Measurements from ENCODE around the gene CAB39L. TPM values are rescaled to one million over a fixed set of nuclear protein-coding genes. Genes with fewer than 3 reads are reported as not detected.
A peak's percentile ranks its signal among the peaks of the same experiment; 100 is the strongest.
"Not testable (repeated sequence)": the region's sequence is repeated elsewhere in the genome, so short reads cannot be mapped to it uniquely, and the experiment has no call there.

Gene CAB39L
- total RNA-seq, 2 experiments from 2014 or later = 3.8 to 4.5 TPM

- H3K27ac Mint-ChIP-seq = peak overlapping the region; percentile 61
- peak; percentile 78 for DNase-seq
- no peaks in the 10 kb centered on the region for H3K27me3 Mint-ChIP-seq (ENCODE audit: low read depth)
- no peaks in the 10 kb centered on the region for H3K9me3 Mint-ChIP-seq
- CTCF ChIA-PET = interaction anchor here (0.7 to 4.0 kb wide), 13 partner anchors 9 to 838 kb away, joined by 3 to 31 read pairs (median 4); partner anchors contain the start of gene SETDB2
- peaks cover 11% of the 10 kb centered on the region for H3K4me1 Mint-ChIP-seq (ENCODE audit: low read depth)
- intact Hi-C loops (cut with micrococcal nuclease) = loop anchor here (1.0 to 5.0 kb wide), 9 partner anchors 121 to 1770 kb away; partner anchors contain the start of genes KPNA3 and PHF11
- H3K4me3 Mint-ChIP-seq = peak overlapping the region; percentile 68
- H3K36me3 Mint-ChIP-seq (ENCODE audit: low read depth) = no peaks in the 10 kb centered on the region
These were observed 142.9 kb downstream of the CAB39L start for GRCh38 chr13:49300739-49301589.

DNA sequence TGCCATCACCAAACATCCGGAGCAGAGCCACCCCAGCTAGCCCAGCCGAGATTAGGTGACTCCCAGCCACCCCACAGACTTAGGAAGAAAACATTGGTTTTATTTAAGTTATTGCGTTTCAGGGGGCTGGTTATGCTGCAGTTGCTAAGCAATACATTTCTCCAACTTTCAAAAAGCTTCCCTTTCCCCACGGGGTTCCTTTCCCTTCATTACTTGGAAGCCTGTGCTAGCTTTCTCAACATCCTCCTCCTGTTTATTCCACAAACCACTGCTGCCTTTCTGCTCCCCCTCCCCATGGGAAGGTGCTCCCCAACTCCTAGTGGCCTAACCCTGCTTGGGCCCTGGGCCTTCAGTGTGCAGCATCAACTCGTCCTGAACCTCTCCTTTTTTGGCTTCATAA is 143.6 kb downstream of the CAB39L start:
- H3K4me3 Mint-ChIP-seq = no peak overlapping the region
- H3K4me1 Mint-ChIP-seq (ENCODE audit: low read depth) = peaks cover 11% of the 10 kb centered on the region
- no peaks in the 10 kb centered on the region for H3K36me3 Mint-ChIP-seq (ENCODE audit: low read depth)
- no peaks in the 10 kb centered on the region for H3K9me3 Mint-ChIP-seq
- DNase-seq = no peak
- no peak overlapping the region for H3K27ac Mint-ChIP-seq
- H3K27me3 Mint-ChIP-seq (ENCODE audit: low read depth) = no peaks in the 10 kb centered on the region
- CTCF ChIA-PET = interaction anchor here (0.8 to 4.0 kb wide), 11 partner anchors 9 to 312 kb away, joined by 3 to 31 read pairs (median 4); partner anchors contain the start of gene SETDB2
- intact Hi-C loops (cut with micrococcal nuclease) = loop anchor here (2.0 to 5.0 kb wide), 4 partner anchors 122 to 1771 kb away; partner anchors contain the start of gene KPNA3

DNA sequence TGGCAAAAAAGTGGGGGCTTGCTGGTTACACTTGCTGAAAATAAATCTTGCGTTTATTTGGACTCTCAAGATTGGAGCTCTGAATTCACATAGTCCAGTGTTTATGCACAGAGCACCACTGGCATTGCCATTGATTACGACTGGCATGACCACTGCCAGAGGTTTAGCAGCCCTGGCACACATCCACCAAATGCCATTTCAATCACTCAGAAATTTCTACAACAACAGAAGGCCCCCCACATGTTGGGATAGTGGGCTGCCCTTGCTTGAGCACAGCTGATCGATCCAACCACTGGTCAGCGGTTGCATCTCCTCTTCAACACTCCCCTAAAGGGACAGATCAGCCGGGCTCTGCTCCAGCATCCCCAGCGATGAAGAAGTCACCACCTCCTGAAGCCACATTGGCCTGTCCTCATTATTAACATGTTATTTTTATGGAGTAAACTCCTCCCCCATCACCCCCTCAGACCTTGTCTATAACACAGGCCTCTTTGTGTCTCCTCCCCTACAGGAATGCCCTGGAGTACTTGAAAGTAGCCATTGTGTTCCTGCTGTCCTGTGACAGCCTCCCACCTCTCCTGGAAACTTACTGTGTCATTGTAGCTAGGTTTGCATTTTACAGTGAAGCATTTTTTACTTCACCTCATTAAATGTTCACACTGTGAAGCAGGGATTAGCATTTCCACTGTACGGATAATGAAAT is 144.8 kb downstream of the CAB39L start:
- H3K27me3 Mint-ChIP-seq (ENCODE audit: low read depth) = no peaks in the 10 kb centered on the region
- no peak for DNase-seq
- H3K4me1 Mint-ChIP-seq (ENCODE audit: low read depth) = peaks cover 11% of the 10 kb centered on the region
- H3K9me3 Mint-ChIP-seq = no peaks in the 10 kb centered on the region
- no peaks in the 10 kb centered on the region for H3K36me3 Mint-ChIP-seq (ENCODE audit: low read depth)
- intact Hi-C loops (cut with micrococcal nuclease) = no loop called here
- H3K27ac Mint-ChIP-seq = no peak overlapping the region
- CTCF ChIA-PET = interaction anchor here (0.6 to 4.0 kb wide), 5 partner anchors 13 to 1856 kb away, joined by 3 to 31 read pairs (median 4); no protein-coding TSS in a partner anchor
- H3K4me3 Mint-ChIP-seq = no peak overlapping the region

- CTCF ChIA-PET = interaction anchor here (0.6 to 1.4 kb wide), 3 partner anchors 313 to 1856 kb away, joined by 3 to 4 read pairs (median 3); no protein-coding TSS in a partner anchor
- Mint-ChIP-seq H3K27ac (no peak overlapping the region), H3K9me3 (no peaks in the 10 kb centered on the region), H3K27me3 (ENCODE audit: low read depth) (no peaks in the 10 kb centered on the region), H3K4me1 (ENCODE audit: low read depth) (peaks cover 11% of the 10 kb centered on the region), H3K36me3 (ENCODE audit: low read depth) (no peaks in the 10 kb centered on the region), H3K4me3 (no peak overlapping the region)
- intact Hi-C loops (cut with micrococcal nuclease) = no loop called here
- DNase-seq = no peak
These were observed 145.4 kb downstream of the CAB39L start for GRCh38 chr13:49298416-49298815.

DNA sequence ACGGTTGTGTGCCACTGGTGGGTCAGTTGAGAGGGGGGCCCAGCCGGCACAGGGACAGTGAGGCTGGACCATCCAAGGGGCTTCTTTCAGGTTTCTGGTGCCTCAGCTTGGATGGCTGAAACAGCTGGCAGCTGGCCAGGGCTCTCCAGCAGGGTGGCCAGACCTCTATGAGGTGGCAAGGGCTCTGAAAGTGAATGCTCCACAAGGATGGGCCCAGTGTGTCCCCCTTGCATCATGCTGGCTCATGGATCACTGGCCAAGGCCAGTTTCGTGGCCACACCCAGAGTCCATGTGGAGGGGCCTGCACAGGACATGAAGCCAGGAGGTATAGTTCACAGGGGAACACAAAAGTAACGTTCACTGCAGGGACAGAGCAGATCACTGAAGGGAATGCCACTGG is 146.5 kb downstream of the CAB39L start:
- H3K36me3 Mint-ChIP-seq (ENCODE audit: low read depth) = peaks cover 2% of the 10 kb centered on the region
- H3K4me1 Mint-ChIP-seq (ENCODE audit: low read depth) = peaks cover 14% of the 10 kb centered on the region
- CTCF ChIA-PET = interaction anchor here (1.6 kb wide), 1 partner anchor 14 kb away, joined by 3 read pairs; no protein-coding TSS in a partner anchor
- intact Hi-C loops (cut with micrococcal nuclease) = no loop called here
- H3K4me3 Mint-ChIP-seq = no peak overlapping the region
- no peak overlapping the region for H3K27ac Mint-ChIP-seq
- H3K27me3 Mint-ChIP-seq (ENCODE audit: low read depth) = no peaks in the 10 kb centered on the region
- no peaks in the 10 kb centered on the region for H3K9me3 Mint-ChIP-seq
- no peak for DNase-seq

GRCh38 chr13:49296659-49297058 is 147.2 kb downstream of the CAB39L start:
- Mint-ChIP-seq H3K9me3 (no peaks in the 10 kb centered on the region), H3K27ac (no peak overlapping the region), H3K4me1 (ENCODE audit: low read depth) (peaks cover 8% of the 10 kb centered on the region), H3K36me3 (ENCODE audit: low read depth) (peaks cover 2% of the 10 kb centered on the region), H3K27me3 (ENCODE audit: low read depth) (no peaks in the 10 kb centered on the region), H3K4me3 (no peak overlapping the region)
- DNase-seq = no peak
- CTCF ChIA-PET = interaction anchor here (0.6 to 1.6 kb wide), 4 partner anchors 13 to 487 kb away, joined by 3 to 4 read pairs (median 3); no protein-coding TSS in a partner anchor
- intact Hi-C loops (cut with micrococcal nuclease) = no loop called here

- intact Hi-C loops (cut with micrococcal nuclease) = no loop called here
- Mint-ChIP-seq H3K27ac (no peak overlapping the region), H3K9me3 (no peaks in the 10 kb centered on the region), H3K4me3 (no peak overlapping the region), H3K4me1 (ENCODE audit: low read depth) (peaks cover 3% of the 10 kb centered on the region), H3K36me3 (ENCODE audit: low read depth) (peaks cover 2% of the 10 kb centered on the region), H3K27me3 (ENCODE audit: low read depth) (no peaks in the 10 kb centered on the region)
- no peak for DNase-seq
- CTCF ChIA-PET = interaction anchor here (1.3 to 1.6 kb wide), 2 partner anchors 14 to 311 kb away, joined by 4 to 5 read pairs; no protein-coding TSS in a partner anchor
These were observed 148.6 kb downstream of the CAB39L start for GRCh38 chr13:49295244-49295643.

GRCh38 chr13:49294723-49295122 is 149.1 kb downstream of the CAB39L start:
- H3K9me3 Mint-ChIP-seq; DNase-seq; H3K27me3 Mint-ChIP-seq (ENCODE audit: low read depth); H3K27ac Mint-ChIP-seq; intact Hi-C loops (cut with micrococcal nuclease); H3K36me3 Mint-ChIP-seq (ENCODE audit: low read depth); H3K4me3 Mint-ChIP-seq; H3K4me1 Mint-ChIP-seq (ENCODE audit: low read depth): not testable (repeated sequence)
- CTCF ChIA-PET = interaction anchor here (1.3 to 1.6 kb wide), 2 partner anchors 14 to 312 kb away, joined by 4 to 5 read pairs; no protein-coding TSS in a partner anchor

DNA sequence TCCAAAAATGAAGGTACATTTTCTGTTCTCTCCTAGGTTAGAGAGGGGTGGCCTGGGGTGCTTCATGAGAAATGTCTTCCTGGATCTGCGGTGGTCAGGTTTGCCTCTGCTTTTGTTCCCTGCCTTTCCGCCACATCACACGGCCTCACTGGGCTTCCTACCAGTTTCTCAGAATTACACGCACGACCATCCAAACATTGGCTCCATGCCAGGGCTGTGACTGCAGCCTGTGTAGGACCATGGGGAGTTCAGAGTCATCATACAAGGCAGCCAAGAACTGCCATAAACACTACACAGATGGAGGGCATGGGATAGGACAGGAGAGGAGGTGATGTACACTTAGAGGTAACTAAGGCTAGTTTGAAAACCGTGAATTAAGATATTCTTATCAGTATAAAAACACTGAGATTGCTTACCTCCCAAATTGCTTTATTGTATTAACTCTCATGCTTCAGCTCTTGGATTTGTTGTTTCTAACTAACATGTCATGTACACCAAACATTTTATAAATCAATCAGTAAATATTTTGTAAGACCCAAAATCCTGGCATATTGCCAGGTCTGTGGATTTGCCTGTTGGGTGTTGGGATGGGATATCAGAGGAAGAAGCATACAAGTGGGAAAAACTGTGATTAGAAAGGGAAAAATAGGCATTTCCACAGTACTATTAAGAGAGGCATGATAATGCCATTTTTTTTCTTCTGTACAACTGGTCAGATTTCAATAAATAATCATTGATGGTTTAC is 150.9 kb downstream of the CAB39L start:
- CTCF ChIA-PET = interaction anchor here (3.5 kb wide), 1 partner anchor 12 kb away, joined by 19 read pairs; no protein-coding TSS in a partner anchor
- H3K4me3 Mint-ChIP-seq = no peak overlapping the region
- H3K27me3 Mint-ChIP-seq (ENCODE audit: low read depth) = no peaks in the 10 kb centered on the region
- intact Hi-C loops (cut with micrococcal nuclease) = no loop called here
- H3K27ac Mint-ChIP-seq = no peak overlapping the region
- DNase-seq = no peak
- H3K36me3 Mint-ChIP-seq (ENCODE audit: low read depth) = peaks cover 2% of the 10 kb centered on the region
- H3K4me1 Mint-ChIP-seq (ENCODE audit: low read depth) = peaks cover 3% of the 10 kb centered on the region
- H3K9me3 Mint-ChIP-seq = no peaks in the 10 kb centered on the region

- DNase-seq = no peak
- Mint-ChIP-seq H3K27ac (no peak overlapping the region), H3K9me3 (no peaks in the 10 kb centered on the region), H3K27me3 (ENCODE audit: low read depth) (no peaks in the 10 kb centered on the region), H3K4me1 (ENCODE audit: low read depth) (peaks cover 3% of the 10 kb centered on the region), H3K36me3 (ENCODE audit: low read depth) (peaks cover 4% of the 10 kb centered on the region), H3K4me3 (no peak overlapping the region)
- CTCF ChIA-PET = interaction anchor here (0.6 kb wide), 1 partner anchor 295 kb away, joined by 3 read pairs; no protein-coding TSS in a partner anchor
- intact Hi-C loops (cut with micrococcal nuclease) = no loop called here
These were observed 155.4 kb downstream of the CAB39L start for GRCh38 chr13:49288458-49288857.

- H3K27me3 Mint-ChIP-seq (ENCODE audit: low read depth) = no peaks in the 10 kb centered on the region
- CTCF ChIA-PET = interaction anchor here (0.6 kb wide), 1 partner anchor 295 kb away, joined by 3 read pairs; no protein-coding TSS in a partner anchor
These were observed 155.9 kb downstream of the CAB39L start for GRCh38 chr13:49287995-49288394.

More at GRCh38 chr13:49287995-49288394, 155.9 kb downstream of the CAB39L start:
- no peak overlapping the region for H3K27ac Mint-ChIP-seq
- no peak overlapping the region for H3K4me3 Mint-ChIP-seq
- DNase-seq = no peak
- peaks cover 3% of the 10 kb centered on the region for H3K4me1 Mint-ChIP-seq (ENCODE audit: low read depth)
- H3K36me3 Mint-ChIP-seq (ENCODE audit: low read depth) = peaks cover 6% of the 10 kb centered on the region
- no peaks in the 10 kb centered on the region for H3K9me3 Mint-ChIP-seq
- intact Hi-C loops (cut with micrococcal nuclease) = no loop called here

Measured in activated naive CD4-positive, alpha-beta T cell treated with anti-CD3 and anti-CD28 coated beads for 36 hours (primary cell).